Middle frontal gyrus (tissue), 1 donor: Measurements from ENCODE around the gene ZNF181.
A peak's percentile ranks its signal among the peaks of the same experiment; 100 is the strongest.
"Not testable (repeated sequence)": the region's sequence is repeated elsewhere in the genome, so short reads cannot be mapped to it uniquely, and the experiment has no call there.

ENCODE experiments used
- DNase-seq: peaks from one replicate; pipeline ENCODE4 v3.0.0-alpha.2; 2015; ENCODE audit warnings: low spot score; ENCODE audit errors: extremely low spot score

ZNF181 gene

DNA sequence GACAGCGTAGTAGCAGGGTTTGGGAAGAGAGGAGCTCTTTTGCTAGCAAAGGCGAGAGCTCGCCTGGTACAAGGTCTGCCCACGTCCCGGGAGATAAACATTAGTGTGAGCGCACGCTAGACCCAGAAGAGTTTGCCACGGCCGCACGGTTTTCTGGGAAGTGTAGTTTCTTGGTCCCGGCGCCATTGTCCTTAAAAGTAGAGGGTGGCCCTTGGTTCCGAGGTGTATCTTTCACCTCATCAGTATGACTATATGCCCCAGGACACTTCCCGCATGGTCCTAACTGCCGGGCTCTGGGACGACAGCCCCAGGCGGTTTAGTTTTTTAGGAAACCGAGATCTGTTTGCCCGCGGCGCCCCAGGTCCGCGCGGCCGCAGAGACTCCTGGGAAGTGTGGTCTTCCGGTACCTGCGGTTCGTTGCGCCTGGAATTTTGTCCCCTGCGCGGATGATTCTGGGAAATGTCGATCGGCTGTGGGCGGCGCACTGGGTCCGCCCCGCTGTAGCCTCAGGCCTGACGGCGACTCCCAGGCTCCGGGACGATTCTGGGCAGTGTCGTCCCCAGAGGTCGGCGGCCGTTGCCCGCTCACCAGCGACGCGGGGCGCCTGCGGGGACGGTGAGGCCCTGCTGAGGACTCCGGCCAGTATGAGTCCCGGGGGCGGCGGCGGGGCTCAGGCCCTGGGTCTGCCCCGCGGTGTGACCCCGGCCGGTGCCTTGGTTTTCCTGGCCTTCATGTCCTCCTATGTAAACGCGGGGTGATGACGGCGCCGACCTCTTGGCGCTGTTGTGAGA lies at the start of gene ZNF181:
ZNF181 (plus strand) TSS at position 498 of the 791 bp plus-strand sequence. CDS start 795 bp downstream, outside the sequence.
- peak; percentile 82 for DNase-seq

- not testable (repeated sequence) for DNase-seq
Measured at GRCh38 chr19:34685266-34685665, 48.8 kb upstream of the ZNF181 start.

- no peak for DNase-seq
Measured at GRCh38 chr19:34686455-34686854, 47.6 kb upstream of the ZNF181 start.

DNA sequence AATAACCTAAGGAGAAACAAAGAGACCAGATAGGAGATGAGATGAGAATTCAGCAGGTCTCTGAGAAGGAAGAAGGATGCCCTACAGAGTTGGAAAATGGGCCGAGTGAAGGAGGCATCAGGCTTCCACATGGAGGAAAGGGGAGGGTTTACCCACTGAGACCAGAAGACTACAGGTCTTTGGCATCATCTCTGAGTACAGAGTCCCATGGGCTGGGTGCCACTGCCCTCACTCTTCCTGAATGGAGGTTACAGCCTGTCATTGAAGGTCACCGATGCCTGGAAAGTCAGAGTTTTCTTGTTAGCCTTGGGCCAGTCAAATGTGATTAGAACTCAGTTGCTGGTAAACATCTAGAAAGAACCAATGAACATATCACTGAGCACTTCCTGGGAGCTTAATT lies 46.7 kb upstream of the ZNF181 start:
- no peak for DNase-seq

DNA sequence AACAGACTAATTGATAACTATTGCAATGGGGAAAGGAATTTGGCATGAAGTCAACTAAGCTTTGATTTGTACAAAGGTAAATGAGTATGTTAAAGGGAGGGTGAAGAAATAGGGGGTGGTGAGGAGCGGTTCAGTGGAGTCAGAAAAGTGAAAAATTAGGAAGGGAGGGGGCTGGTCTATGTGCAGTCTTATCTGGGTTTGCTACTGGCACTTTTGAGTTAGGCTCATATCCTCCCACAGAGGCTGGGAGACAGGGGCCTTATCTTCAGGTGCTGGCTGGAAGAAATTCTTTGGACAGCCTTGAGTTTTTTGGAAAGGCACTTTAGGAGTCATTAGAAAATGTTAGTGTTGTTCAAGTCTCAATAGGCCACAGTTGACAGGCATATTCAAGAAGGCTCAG lies 45.5 kb upstream of the ZNF181 start:
- no peak for DNase-seq

GRCh38 chr19:34690372-34690771 lies 43.7 kb upstream of the ZNF181 start:
- DNase-seq, result no peak

GRCh38 chr19:34692549-34692948 lies 41.5 kb upstream of the ZNF181 start:
- no peak for DNase-seq

GRCh38 chr19:34707661-34708060 lies 26.4 kb upstream of the ZNF181 start:
- no peak for DNase-seq

DNA sequence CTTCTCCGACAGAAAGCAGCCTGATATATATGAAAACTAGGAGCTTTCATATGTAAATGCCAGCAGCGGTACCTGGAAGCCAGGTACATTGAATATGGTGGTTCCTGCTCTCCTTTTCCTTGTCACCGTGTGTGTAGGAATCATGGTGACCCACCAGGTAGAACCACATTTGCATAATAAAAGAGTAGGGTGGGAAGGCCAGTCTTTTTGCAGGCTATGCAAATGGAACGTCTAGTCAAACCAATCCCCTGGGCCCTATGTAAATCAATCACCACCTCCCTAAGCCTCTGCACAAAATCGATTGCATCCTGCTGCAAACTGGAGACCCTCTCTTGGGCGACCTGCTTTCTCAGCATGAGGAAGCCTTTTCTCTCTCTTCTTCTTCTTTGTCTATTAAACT lies 22.2 kb upstream of the ZNF181 start:
- DNase-seq, result no peak

GRCh38 chr19:34712395-34713261 lies 21.4 kb upstream of the ZNF181 start:
- DNase-seq, result peak; percentile 40

DNA sequence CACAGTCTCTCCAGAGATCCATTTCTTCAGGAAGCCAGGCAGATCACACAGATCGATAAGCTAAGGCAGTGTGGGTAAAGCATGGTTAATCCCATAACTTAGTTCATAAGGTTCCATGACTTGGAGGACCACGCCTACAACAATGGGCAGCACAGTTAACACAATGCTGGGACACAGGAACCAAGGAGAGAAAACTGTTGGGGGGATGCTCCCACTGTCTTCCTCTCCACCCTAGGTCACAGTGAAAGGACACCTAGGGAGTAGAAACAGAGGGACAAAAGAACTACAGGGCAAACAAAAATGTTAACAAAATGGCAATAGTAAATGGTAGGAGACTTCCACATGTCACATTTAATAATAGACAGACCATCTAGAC lies 20.8 kb upstream of the ZNF181 start:
- no peak for DNase-seq

- DNase-seq, result no peak
Measured at GRCh38 chr19:34715357-34715756, 18.7 kb upstream of the ZNF181 start.

GRCh38 chr19:34722353-34722752 lies 11.7 kb upstream of the ZNF181 start:
- no peak for DNase-seq

GRCh38 chr19:34725400-34725799 lies 8.6 kb upstream of the ZNF181 start:
- DNase-seq, result no peak

DNA sequence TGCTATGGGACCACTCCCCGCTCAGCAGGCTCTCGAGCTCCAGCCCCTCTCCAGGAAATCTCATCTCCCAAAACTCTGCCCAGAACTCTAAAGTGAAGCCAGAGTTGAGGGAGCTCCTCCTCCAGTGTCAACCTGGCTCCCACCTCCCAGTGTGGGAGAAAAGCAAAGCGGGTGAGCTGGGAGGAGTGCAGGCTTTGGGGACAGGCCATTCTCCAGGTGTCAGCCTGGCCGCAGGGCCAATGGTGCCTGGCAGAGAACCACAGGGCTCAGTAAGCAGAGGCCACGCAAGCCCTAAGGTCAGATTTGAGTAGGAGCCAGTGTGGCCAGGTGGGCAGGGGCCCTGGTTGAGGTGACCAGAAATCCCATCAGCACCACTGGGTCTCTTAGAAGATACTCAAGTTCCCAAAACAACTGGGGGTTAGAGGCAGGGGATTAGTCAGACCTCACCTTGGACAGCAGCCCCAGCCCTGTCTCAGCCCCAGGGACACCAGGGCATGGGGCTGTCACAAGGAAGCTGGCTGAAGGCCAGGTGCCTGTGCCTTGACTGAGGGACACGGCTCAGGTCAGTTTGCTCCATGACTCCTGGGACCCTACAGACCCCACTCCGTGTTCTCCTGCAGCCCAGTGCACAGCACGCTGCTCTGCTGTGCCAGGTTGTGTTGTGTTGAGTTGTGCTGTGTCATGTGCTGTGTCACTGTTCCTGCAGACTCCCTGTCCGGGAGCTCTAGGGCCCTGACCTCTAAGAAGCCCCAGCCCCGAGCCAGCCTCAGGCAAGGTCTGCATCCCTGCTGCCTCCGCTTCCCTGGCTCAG lies 2.8 kb upstream of the ZNF181 start:
- DNase-seq, result no peak

GRCh38 chr19:34731964-34732363 lies 2.1 kb upstream of the ZNF181 start:
- no peak for DNase-seq

- no peak for DNase-seq
Measured at GRCh38 chr19:34732612-34733211, 1.3 kb upstream of the ZNF181 start.

DNA sequence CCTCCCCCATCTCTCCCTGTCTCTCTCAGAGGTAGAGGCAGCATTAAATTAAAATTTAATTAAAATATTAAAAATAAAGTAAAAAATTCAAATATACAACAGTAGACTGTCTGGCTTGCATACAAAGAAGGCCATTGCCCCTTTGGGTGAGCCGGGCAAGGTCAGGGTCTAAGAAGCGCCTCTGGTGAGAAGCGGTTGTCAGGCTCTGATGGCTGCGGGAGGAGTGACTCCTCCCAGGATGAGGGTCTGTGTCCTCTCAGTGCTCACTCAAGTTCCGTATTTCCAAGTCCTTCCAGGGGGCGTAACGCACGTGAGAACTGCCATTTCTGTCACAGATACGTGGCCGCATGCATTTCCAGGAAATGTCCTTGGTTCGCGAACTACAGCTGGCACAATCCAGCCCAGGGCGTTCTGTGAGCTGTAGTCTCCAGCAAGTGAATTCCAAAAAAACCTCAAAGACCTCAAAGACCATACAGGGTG lies 737 bp upstream of the ZNF181 start:
- no peak for DNase-seq

DNA sequence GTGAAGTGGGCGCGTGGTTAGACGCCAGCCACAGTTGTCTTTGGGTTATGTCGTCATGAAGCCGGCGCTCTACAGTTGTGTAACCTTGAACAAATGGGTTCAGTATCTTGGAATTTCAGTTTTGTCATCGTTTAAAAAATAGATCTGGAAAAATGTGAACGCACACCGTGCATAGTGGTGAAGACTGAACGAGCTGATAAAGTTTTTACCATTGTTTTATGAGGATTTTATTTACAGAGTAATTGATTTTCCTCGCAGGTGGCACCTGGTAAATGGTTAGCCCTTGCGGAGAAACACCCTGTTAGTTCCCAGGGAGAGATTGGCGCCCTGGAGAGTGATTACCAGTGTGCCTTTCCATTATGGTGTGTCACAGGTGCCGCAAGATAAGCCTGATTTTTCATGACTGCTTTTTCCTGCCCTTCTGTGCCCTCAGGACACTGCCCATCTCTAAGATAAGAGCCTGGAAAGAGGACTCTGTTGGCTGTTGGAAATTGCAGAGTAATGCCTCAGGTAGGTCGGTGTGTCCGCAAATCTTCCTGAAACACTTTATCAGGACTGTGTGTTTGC lies 577 bp downstream of the ZNF181 start:
- no peak for DNase-seq

DNA sequence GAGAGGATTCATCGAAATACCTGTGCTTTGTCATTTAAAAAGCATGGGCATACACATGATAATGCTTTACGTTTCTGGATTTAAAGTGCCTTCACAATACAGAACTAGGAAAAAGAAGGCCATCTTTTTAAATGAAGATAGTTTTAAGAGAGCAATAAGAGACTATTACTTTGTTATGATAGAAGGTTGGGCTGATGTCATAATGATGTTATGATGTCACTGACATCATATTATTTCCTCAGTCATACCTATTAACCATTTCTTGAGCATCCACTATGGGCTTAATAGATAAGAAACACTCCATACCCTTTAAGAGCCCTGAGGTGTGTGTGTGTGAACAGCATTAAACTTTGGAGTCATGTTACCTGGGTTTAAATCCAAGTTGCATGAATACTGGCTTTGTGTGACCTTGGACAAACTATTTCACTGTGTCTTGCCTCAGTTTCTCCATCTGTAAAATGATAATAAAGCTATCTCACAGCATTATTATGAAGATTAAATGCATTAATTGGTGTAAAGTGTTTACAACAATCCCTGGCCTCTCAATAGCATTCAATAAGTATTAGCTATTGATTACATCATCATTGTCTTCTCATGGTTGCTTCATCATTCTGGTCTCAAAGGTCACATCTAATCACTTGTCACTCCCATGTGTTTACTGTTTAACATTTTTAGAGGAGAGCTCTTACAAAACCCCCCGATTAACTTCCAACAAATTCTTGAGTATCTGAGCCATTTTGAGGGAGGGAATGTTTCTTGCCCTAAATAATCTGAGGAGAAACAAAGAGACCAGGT lies 11.1 kb downstream of the ZNF181 start:
- DNase-seq, result no peak
